COLO668 (cell line): Measurements from ENCODE around the gene FAM53A.
A peak's percentile ranks its signal among the peaks of the same experiment; 100 is the strongest.

ENCODE experiments used
- DNase-seq: peaks from one replicate; lab custom pipeline; 2025; ENCODE audit not compliant: unreplicated experiment; lab: John Stamatoyannopoulos, UW

The FAM53A gene

DNA sequence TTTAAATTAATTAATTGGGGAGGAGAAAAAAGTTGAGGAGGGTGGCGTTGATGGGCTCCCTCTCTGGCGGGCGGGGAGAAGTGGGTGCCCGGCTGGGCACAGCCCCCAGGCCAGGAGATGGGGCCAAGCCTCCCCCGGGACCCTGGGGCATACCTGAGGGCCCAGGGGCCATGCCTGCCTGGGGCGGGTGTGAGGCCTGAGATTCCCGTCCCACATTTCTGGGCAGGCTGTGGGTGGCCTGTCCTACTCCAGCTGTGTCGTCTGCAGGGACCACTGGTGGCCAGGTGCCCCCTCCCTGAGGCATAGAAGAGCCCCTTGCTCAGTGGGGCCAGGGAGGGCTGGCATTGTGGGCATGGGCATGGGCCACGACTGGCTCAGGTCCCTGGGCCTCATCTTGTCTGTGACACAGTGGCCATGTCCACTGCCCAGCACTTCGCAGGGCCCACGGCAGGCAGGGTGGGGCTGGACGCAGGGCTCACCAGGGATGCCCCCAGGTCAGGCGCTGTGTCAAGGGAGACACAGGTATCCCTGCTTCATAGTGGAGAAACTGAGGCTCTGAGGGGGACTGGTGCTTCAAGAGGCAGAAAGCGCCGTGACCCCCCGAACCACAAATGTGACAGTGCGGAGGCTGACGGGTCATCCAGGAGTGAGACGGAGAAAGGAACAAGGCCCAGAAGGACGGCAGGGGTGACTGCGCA lies 60.1 kb downstream of the FAM53A start:
- DNase-seq: no peak

DNA sequence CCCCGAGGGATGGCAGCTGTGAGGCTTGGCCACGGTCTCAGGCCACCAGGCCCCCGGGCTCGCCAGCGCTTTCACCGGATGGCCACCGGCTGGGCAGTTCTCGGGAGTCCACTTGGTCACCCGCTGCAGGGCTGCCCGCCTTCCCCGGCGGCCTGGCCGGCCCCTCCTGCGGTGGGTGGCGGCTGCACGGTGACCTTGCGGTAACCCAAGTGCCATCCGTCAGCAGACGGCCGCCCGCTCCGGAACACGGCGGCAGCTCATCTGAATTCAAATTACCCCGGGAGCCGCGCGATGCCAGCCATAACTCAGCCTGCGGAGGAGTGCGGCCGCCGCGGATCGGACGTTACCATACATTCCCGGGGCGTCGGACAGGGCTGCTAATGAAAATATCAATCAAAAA lies 60.7 kb downstream of the FAM53A start:
- DNase-seq: no peak

DNA sequence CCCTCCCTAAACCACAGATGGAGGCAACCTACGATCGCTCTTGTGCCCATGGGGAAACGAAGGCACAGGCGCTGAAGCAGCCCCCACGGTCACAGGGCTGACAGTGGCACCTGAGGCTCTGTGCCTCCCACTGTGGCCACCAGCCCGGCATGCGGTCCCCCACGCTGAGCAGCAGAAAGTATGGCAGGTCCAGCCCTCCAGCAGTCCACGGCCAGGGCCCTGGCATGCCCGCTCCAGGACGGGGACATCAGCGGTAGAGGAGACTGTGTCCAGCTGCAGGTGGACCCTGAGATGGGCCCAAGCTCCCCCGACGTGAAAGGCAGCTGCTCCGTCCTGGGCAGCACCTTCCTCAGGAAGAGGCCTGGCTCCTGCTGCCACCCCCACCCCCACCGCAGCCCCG lies 61.2 kb downstream of the FAM53A start:
- no peak for DNase-seq

DNA sequence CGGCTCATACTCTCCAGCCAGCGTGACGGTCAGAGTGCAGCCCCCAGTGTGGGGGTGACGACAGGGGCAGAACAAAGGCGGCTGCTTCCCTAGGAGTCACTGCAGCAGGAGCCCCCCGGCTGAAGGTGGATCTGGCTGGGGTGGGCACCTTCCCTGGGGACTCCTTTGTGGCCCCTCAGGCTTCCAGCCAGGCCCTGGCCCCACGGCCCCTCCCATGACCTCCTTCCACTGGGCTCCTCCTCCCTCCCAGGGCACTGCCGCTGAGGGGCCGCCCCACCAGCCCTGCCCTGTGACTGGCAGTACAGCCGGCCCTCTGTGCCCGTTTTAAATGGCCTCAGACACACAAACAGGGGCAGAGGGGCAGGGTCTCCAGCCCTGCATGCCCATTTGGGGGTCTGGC lies 61.9 kb downstream of the FAM53A start:
- no peak for DNase-seq

DNA sequence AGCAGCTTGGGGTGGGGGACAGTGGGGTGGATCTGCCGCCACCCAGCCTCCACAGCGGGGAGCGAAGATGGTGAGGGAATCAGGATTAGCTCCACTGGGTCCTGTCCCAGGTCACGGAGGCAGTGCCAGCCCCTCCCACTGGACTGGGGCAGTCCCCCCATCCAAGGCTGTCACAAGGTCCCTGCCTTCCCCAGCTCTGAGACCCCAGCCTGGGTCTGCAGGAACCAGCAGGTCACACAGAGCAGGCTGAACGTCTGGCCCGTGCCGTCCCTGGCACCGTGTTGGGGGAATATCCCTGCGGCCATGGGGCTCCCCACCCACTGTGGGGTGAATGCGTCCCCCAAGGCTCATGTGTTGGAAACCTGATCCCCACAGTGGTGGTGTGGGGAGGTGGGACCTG lies 62.6 kb downstream of the FAM53A start:
- DNase-seq: no peak

DNA sequence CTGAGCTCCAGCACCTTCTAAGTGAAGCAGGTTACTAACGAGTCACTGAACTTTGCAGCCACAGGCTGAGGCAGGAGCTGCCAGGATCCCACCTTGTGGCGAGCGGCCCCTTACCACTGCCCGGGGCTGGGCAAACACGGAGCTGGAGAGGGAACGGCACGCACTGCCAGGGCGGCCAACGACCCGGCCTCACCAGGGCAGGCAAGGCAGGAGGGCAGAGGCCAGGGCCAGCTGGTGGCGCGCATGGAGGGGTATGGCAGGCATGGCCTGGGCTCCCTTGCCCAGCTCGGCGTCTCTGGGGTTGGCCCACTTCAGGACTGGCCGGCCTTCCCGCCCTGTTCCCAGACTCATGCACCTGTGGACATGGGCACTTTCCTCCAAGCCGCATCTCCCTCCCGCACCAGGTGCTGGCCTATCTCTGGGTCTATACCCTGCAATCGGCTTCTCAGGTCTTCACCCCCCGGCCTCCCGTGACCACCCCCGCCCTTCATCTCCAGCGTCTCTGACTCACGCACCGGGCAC lies 64.9 kb downstream of the FAM53A start:
- DNase-seq: no peak

DNA sequence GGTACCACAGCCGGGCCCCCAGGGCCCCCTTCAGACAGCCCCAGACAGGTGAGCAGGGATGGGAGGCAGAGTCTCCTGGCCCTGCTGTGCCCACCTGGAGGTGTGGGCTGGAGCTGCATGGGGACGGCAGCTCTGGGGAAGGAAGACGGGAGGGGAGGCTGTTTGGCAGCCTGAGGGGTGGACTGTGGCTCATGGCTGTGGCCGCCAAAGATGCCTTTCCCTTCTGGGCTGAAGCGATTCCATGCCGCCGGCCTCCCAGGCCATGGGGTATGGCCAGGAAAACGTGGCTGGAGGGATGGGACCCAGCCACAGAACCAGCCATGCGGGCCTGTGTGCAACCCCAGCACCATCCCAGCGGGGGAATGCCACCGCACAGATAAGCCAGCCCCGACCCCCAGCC lies 65.7 kb downstream of the FAM53A start:
- DNase-seq: no peak

DNA sequence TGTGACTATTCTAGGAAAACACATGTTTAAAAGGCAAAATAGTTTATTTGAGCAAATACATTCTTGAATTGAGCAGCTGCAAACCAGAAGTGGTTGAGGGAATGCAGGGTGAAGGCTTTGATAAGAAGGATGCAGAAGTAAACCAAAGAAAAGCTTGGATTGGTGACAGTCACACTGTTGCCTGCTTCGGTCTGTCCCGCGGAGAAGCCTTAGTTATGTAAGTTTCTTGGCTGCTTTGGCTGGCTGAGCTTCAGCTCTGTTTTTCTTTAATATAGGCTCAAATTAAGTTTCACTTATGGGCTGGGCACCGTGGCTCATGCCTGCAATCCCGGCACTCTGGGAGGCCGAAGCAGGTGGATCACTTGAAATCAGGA lies 67.6 kb downstream of the FAM53A start:
- no peak for DNase-seq

DNA sequence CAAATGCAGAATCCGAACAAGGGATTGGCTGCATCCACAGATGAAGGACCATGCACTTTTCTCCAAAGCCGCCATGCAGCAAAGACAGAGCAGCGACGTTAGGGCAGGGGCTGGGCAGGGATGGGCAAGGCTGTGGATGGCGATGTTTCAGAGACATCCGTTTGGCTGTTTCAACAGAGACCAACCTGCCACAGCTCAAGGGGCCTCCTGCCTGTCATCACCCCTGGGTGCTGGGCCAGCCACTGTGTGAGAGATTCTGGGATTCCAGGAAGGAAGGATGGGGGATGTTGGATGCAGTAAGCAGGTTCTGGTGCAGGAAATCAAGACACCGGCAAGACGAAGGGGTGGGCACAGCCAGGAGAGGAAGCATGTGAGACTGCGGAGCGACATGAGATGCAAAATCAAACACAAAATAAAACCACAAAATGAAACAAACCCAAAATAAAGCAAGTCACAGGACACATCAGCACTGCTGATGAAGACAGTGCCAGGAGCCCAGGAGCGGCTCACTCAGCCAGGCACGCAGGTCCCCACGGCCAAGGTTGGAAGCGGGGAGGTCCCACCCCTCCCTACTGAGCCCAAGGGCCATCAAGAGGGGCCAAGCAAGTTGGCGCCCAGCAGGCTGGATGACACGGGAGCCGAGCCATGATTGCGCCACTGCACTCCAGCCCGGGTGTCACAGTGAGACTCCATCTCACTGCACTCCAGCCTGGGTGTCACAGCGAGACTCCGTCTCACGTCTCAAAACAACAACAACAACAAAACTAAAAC lies 68.1 kb downstream of the FAM53A start:
- DNase-seq: no peak

DNA sequence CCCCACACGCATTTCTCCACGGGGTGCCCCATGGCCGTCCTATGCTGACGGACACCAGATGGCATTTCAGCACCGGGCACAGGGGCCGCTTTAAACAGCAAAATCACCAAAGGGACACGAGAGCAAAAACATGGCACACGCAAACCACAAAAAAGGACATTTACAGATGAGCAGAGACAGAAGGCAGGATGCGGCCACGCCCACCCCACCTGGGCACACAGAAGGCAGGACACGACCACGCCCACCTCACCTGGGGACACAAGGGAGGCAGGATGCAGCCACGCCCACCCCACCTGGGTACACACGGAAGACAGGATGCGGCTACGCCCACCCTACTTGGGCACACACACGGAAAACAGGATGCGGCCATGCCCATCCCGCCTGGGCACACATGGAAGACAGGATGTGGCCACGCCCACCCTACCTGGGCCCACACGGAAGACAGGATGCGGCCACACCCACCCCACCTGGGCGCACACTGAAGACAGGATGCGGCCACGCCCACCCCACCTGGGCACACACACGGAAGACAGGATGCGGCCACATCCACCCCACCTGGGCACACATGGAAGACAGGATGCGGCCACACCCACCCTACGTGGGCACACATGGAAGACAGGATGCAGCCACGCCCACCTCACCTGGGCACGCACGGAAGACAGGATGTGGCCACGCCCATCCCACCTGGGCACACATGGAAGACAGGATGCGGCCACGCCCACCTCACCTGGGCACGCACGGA lies 69.1 kb downstream of the FAM53A start:
- DNase-seq: peak; percentile 73

DNA sequence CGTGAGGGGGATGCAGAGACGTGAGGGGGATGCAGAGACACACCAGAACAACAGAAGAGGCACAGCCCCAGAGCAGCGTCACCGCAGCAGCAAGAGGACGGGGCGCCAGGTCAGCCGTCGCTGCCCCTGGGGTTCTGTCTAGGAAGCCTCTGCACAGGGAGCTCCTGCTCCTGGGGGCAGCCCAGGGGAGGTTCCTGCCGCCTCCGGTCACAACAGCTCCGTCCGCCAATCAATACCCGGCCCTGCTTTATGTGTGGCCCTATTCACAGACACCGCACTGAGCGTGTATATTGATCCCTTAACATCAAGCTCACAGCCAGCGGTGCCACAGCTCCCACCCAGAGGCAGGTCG lies 69.6 kb downstream of the FAM53A start:
- DNase-seq: no peak

DNA sequence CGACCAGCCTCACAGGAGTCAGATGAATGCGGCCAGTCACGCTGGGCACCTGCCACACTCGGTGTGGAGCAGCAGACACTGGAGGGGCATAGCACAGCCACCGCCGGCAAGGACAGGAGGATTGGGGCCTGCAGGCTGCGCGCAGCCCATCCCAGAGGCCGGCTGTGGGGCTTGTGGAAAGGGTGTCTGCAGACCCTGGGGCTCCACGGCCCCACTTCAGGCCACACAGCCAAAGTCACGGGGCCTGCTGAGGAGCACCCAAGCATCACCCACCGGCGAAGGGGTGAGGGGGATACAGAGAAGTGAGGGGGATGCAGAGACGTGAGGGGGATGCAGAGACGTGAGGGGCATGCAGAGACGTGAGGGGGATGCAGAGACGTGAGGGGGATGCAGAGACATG lies 70.1 kb downstream of the FAM53A start:
- DNase-seq: no peak

DNA sequence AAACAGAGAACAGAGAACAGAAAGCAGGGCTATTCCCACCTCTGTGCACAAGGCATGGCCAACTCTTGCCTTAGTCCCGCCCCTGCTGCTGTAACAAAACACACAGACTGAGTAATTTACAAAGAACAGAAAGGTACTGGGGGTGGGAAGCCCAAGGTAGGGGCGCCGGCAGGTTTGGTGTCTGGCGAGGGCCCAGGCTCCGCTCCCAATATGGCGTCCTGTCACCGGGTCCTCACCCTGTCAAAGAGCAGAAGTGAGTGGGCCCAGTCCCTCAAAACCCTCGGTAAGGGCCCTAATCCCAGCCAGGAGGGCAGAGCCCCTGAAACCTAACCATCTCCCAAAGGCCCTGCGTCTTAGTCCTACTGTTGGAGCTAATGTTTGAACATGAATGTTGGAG lies 71.0 kb downstream of the FAM53A start:
- no peak for DNase-seq

DNA sequence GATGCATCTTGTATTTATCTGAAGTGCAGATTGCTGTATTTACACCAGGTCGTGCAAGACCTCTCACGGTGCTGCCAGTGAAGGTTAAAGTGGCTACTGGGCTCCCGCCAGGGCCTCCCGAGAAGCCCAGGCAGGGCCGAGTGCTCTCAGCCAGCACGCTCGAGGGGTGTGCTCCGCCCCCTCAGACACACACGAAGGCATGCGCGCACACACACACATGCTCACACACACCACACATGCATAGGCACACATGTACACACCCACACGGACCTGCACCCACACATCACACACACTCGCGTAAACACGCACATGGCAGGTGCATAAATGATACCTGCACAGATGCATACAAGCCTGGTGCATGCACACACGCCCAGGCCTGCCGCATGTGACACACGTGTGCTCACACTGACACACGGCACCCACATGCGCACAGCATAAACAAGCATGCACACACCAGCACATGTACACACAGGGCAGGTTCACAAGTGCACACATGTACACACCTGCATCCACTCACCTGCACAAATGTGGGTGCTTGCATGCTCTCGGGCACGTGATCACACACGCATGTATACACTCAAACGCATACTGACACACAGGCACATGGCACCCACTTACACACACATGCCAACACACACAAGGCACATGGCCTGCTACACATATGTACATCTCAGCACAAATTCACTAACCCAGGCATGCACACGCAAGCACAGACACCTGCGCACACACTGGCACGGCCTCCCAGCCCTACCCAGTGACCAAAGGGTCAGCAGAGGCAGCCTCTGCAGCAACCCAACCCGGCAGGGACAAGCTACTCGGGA lies 71.6 kb downstream of the FAM53A start:
- no peak for DNase-seq

DNA sequence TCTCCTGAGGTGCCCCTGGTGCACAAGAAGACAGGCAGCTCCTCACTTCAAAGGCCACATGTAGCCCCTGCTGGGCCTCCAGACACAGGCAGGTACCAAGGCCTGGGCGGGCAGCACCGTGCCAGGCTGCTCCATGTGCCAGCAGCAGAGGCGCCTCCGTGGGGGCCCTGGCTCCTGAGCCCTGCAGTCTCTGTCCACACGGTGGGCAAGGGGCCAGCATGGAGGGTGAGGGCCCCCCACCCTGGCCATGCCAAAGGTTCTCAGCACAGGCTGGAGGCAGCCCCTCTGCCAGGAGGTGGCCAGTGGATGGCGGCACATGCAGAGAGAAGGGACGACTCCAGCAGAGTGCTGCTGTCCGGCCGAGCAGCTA lies 72.6 kb downstream of the FAM53A start:
- DNase-seq: no peak

DNA sequence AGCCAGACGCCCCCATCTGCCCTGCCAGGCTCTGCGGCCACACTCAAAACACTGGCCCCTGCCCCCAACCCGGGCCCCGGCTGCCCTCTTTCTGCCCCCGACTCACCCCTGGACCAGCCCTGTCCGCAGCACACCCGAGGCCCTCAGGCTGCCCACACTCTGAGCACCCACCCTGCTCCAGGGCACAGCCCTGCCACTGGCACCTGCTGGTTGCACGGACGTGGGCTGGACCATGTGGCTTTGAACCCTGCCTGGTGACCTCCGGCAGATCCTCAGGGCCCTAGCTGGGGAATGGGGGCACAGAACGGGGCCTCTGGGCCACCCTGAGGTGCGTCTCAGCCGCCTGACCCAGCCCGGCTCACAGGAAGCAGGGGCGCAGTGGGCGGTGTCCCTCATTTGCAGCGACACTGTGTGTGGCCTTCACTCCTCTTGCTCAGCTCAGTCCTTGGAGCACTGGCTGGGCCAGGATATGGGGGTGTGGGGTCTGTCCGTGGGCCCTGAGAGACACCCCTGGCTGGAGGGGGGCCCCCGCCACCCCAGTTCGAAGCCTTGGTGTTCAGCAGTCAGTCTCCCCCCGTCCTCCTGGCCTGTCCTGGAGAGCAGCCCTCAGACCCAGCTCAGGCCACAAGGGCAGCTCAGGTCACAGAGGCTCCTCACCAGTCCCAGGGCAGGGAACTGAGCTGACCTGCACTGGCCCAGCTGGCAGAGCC lies 73.2 kb downstream of the FAM53A start:
- DNase-seq: no peak

DNA sequence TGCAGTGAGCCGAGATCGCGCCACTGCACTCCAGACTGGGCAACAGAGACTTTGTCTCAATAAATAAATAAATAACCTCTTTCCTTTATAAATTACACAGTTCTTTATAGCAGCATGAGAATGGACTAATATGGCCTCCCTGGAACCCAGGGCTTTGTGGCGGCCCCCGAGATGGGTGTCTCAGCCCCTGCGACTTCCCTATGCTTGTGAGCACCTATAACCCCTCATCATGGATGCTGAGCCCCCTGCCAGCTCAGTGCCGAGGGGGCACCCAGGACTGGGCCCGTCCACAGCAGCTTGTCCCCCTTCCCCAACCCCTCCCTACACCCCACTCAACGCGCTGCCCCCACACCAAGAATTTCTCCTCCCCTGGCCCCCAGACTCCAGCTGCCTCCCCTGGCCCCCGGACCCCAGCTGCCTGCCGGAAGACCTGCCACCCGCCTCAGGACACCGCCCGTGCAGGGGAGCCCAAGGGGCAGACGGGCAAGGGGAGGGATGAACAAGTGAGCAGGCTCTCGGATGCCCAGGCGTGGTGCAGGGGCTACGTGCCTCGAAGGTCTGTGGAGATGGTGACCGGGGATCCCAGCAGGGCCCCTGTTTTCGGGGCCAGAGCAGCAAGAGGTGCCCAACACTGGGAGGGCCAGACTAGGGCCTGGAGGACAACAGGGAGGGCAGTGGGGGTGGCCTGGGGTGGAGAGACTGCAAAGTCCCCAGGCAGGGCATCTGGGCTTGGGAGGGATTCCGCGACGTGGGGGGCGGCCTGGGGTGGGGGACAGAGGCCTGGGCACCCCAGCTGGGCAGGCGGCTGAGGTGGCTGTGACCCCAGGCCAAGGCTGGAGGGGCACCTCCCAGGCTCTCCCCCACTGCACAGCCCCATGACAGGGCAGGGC lies 74.0 kb downstream of the FAM53A start:
- DNase-seq: no peak

DNA sequence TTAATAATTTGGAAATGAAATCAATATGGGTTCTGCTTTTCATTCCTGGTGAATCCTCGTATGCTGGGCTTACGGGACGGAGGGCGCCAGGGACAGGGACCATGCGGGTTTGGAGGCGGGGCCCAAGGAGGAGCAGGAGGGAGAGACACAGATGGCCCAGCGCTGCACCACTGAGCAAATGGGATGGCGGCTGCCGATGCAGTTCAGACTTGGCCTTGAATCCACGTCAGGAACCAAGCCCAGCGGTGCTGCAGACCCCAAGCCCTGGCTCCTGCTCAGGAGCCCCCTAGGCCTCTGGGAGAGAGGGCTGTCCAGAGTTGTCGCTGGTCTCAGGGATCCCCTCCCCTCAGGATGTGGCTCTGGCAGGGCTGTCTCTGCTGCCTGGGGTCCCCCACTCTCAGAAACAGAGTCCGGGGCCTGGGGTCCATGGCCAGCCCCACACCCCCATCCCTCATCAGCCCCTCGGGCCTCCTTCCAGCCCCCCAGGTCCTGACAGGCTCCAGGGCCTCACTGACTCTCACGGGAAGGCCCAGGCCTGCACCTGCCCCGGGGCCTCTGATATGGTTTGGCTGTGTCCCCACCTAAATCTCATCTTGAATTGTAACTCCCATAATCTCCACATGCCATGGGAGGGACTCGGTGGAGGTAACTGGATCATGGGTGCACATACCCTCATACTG lies 75.2 kb downstream of the FAM53A start:
- DNase-seq: no peak

DNA sequence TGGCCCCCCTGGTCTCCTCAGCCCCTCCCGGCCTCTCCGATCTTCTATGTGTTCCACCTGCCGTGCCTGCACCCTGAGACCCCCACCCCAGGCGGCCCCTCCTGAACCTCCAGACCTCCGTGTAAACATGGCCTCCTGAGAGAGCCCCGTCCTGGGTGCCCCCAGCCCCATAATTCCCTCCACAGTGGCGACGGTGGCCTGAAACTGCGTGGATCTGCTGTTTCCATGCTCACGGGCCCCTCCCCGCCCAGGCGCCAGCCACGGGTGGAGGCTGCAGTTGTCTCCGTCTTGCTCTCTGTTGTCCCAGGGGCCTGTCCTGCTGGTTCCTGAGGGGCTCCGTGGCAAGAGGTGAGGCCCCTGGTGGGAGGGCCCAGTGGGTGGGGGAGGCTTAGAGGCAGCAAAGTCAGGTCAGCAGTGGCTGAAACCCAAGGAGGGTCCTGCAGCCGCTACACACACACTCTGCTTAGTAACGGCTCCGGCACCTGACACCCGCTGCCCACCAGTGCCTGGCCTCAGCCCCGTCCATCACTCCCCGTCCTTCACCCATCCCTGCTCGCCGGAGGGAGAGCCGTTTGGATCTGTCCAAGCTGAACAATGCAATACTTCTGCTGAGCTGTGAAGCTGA lies 75.8 kb downstream of the FAM53A start:
- no peak for DNase-seq
